ENCODE data around the gene CKS1B.

The CKS1B gene

DNA sequence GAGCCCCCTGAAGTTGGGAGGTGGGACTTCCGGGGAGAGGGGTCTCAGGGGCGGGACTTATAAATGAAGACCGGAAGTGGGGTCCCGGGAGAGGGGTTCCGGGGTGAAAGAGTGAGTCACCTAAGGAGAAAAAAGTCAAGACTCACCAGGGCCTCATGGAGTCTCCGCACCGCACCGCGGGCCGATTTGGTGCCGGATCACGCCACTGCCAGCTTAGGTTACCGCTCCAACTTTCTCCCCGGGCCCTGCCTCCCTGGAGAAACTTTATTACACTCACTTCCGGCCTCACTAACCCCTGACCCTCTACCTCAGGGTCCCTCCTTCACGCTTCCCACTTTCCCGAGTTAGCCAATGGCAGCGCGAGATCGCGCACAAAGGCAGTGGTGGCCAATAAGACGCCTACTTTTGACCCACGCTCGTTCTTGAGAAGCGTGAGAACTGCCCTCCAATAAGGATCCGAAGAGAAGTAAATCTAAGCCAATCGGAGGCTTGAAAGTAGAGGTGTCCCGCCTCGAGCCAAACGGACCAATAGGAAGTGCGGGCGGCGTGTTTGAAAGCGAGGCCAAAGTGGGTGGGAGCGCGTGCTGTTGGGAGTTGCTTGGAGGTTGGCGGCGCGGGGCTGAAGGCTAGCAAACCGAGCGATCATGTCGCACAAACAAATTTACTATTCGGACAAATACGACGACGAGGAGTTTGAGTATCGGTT lies at the start of gene CKS1B:
Gene CKS1B, plus strand, starts transcription at position 580 of the 706 bp plus-strand sequence. Its CDS starts 65 bp downstream, at position 645.
- peak; percentile 100 for DNase-seq (ENCODE audit: low read depth in 2 of 2)

DNA sequence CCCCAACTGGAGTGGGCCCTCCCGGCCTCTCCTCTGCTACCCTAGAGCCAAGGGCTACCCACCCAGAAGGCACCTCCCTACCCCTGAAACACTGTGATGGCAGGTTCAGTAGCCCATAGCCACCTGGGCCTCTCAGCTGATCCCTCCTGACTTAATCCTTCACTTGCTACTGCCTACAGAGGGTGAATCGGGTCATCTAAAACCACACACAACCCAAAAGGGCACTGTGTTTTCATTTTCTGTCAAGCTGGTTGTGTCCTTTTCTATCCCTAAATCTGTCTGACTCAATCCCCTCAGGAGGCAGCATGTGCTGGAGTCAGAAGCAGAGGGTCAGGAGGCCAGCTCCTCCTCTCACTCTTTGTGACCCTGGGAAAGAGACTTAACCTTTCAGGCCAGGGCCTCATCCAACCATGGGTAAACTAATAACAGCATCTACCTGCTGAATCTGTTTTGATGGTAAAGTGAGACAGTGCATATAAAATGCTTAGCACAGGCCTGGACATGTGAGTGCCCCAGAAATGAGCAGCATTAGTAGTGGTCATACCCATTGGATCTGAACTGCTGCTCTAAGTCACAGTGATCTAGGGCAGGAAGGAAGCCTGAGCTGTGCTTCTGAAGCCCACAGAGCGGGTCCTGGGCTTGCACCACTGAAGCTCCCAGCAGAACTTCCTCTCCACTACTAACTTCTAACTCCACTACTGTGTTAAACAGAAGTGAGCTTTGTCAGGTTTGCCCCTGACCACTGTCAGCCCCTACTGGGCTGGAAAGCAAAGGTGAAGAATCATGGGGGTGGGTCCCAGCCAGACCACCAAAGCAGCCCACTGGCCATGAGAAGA lies 48.9 kb upstream of the CKS1B start:
- no peak for DNase-seq (ENCODE audit: low read depth in 2 of 2)

DNA sequence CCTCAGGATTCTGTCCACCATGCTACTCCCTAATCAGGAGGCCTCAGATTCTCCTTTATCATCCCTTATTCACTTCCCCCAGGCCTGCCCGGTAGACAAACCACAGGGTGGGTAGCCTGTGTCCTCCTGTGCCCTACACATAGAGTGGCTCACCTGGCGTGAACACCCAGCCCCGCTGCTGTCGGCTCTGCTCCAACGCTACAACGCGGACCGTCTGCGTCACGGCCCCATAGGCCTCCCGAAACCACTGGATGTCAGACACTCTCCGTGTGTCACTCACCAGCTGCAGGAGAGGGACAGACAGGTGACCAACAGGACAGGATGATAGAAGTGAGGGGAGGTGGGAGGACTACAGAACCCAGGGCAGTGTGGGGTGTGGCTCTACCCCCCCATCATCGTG lies 48.3 kb upstream of the CKS1B start:
- no peak for DNase-seq (ENCODE audit: low read depth in 2 of 2)

DNA sequence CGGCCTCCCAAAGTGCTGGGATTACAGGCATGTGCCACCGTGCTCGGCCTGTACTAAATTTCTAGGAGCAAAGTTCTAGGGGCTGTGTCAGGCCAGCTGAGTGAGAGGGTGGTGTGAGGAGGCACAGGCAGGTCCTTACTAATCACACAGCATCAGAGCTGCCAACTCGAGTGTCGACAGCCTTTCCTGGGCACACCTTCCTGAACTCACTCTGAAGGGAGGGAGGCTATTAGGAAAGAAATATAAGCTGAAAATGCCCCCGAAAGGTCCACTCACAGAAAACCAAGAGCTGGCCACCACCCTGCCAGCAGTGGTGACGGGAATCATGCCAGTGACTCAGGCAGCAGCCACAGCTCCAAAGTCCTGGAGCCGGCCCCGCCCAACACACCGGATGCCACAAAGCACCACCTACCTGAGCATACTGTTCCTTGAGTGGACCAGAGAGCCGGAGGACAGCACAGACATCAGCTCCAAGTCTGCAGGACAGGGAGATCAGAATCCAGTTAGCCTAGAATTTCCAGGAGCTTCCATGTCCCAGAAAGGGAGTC lies 42.5 kb upstream of the CKS1B start:
- no peak for DNase-seq (ENCODE audit: low read depth in 2 of 2)

DNA sequence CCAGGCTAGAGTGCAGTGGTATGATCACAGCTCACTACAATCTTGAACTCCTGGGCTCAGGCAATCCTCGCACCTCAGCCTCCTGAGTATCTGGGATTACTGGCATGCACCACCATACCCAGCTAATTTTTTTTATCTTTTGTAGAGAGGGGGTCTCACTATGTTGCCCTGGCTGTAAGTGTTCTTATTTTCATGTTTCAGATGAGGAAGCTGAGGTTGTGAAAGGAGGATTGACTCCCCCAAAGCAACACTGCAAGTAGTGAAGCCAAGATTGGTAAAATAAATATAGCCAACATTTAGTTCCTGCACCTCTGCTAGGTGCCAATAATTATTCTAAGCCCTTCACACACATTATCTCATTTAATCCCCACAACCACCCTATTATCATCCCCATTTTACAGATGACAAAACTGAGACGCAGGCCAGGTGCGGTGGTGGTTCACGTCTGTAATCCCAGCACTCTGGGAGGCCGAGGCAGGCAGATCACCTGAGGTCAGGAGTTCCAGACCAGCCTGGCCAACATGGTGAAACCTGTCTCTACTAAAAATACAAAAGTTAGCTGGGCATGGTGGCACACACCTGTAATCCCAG lies 40.0 kb upstream of the CKS1B start:
- no peak for DNase-seq (ENCODE audit: low read depth in 2 of 2)

DNA sequence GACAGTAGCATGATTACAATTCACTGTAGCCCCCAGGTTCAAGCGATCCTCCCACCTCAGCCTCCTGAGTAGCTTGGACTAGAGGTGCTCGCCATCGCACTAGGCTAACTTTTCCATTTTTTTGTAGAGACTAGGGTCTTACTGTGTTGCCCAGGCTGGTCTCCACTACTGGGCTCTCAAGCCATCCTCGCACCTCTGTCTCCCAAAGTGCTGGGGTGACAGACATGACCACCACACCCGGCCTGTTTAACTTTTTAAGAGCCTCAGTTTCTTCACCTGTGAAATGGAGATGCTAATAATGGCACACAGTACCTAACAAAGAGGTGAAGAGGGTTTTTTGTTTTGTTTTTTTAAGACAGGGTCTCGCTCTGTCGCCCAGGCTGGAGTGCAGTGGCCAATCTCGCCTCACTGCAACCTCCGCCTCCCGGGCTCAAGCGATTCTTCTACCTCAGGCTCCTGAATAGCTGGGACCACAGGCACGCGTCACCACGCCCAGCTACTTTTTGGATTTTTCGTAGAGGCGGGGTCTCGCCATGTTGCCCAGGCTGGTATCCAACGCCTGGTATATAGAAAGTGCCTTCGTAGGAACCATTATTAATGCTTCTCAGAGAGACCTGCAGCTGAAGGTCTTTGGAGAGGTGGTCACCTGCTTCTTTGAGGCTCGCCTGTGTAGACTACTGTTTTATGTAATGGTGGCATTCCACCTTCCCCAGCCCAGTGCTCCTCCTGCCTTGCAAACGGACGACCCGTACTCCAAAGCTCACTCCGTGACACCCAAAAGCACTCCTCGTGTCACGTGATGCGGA lies 38.5 kb upstream of the CKS1B start:
- no peak for DNase-seq (ENCODE audit: low read depth in 2 of 2)

DNA sequence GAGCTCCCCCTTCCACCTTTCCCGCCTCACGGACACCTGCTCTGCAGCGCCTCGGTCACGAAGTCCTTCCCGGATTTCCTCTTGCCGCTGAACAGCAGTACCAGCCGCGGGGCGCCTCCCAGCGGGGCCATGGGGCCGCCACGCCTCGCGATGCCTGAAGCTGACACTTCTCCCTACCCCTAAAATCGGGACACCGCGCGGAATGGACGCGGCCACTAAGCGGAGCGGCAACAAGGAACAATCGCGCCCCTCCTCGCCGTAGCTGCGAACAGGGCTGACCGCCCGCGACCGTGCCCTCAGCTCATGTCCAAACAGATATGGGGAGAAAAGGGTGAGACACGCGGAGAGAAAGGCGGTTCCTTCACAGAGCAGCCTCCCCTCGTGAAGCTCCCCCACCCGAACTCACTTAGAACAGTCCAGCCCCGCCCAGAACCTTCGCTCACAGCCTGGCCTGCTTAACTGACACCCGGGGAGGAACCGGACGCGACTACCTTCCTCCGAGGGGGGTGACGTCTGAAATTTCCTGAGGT lies 37.9 kb upstream of the CKS1B start, which contains the start of gene PMVK:
Gene PMVK, minus strand, starts transcription at position 165 of the 530 bp plus-strand sequence. Its CDS starts 34 bp downstream, at position 131.
- DNase-seq (ENCODE audit: low read depth in 2 of 2) = peak; percentile 93 to 94

DNA sequence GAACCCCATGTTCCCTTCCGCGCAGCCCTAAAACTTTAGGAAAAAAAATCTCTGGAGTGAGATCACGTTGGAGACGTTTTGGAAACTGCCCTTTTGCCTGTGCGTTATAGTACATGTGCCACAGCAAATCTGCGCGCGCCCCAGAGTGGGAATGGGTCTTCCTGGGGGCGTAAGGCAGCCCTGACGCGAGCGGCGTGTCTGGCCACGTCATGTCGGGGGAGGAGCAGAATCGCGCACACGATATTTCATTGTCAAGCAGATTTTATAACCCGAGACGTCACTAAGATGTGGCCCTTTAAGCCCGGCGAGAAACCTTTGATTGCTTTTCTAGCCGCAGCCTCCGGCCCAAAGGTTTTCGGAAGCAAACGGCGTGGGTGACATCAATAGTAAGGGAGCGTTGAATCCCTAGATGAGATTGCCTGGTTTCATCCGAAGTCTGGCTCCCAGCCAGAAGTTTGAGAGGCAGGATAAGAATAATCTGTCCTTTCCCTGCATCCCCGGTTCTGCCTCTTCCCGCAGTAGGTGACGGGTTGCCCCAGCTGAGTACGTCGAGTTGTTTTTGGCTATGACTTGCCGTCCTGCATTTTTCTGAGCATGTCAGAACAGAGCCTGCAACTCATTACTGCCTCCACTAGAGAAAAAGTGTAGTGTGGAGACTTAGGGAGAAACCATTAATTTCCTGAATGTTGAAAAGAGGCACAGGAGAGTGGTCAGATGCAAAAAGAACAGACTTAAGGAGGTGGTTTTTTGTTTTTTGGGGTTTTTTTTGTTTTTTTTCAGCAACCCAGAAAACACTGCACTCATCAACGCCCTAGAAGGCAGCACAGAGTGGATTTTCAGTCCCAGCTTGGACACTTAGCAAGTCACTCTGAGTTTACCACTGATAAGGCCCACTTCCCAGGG lies 37.1 kb upstream of the CKS1B start:
- DNase-seq (ENCODE audit: low read depth in 2 of 2) = peak; percentile 88 to 89

DNA sequence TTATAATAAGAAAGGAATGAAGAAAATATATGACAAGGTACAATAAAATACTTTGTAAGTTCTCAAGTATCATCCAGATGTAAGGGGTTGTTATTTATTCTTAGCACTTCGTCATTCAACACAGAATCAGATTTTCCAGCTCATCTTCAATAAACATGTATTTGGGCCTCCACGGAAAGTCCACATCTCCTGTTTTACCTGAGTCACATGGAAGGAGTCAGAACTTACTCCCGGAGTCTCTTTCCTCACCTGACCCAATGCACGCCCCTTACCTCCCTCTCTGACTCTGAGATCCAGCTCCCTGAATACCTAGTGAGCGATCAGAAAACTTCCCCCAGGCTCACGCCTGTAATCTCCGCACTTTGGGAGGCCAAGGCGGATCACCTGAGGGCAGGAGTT lies 36.5 kb upstream of the CKS1B start:
- DNase-seq (ENCODE audit: low read depth in 2 of 2) = no peak

DNA sequence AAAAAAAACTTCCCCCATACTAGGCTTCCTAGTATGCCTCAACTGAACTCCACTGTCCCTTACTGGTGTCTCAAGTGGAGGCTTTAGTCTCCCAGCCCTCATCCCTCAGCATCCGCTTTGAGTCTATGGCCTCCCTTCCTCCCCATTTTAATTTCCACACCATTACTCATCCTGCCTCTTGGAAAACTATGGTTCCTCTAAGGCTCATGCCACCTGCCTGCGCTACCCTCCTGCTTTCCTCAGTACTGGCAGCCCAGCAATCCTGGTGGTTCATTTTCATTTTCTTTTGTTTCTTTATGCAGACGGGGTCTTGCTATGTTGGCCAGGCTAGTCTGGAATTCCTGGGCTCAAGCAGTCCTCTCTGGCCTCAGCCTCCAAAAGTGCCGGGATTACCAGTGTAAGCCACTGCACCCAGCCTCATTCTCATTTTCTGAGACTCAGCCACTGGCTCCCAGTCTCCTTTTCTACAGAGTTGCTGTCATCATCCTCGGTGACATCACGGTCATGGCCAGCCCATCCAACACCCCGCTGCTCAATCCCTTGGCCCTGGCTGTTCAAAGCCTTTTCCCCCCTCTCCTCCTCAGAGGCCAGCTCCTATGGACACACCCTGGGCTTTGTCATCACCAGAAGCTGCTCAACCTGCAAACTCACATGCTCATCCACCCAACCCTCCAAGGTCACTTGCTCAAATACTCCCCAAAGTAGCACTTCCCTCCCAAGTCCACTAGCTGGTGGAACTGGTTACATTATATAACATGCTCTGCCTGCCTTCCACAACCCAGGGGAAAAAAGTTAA lies 35.7 kb upstream of the CKS1B start:
- DNase-seq (ENCODE audit: low read depth in 2 of 2) = no peak

DNA sequence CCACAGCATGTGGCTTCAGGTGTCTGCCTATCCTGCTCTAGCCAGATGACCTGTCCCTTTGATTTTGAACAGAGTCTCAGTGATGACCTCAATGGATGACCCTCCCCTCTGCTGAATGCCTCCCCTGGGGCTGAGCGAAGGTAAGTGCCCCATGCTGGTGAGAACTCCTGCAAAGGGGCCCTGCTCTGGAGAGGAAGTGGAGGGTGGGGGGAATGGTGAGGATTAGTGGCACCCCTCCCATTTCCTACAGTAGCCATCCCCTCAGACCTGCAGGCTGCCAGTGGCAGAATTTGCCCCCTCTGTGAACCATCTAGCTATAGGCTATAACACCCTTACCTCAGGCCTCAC lies 34.3 kb upstream of the CKS1B start:
- no peak for DNase-seq (ENCODE audit: low read depth in 2 of 2)

DNA sequence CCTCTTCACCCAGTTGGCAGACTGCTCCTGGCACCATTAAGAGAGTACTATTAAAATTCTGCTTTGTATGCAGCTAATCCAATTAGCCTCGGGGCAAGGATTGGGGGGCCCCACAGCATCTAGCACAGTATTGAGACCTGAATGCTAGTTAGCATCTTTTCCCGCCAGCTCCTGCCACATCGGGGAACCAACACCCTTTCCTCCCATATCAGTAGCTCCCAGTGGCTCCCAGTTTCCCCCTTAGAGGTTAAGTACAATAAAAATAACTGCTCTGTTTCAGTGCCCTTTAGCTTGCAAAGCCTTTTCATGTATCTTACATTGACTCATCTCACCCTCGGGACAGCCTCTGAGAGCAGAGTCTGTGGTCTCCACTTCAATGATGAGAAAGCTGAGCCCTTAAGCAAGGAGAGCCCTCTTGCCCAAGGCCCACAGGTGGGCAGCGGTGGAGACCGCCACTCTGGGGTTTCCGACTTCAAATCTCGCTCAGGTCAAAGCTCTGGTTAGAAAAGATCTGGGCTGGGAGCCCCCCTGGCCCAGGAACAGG lies 33.8 kb upstream of the CKS1B start:
- DNase-seq (ENCODE audit: low read depth in 2 of 2) = no peak

DNA sequence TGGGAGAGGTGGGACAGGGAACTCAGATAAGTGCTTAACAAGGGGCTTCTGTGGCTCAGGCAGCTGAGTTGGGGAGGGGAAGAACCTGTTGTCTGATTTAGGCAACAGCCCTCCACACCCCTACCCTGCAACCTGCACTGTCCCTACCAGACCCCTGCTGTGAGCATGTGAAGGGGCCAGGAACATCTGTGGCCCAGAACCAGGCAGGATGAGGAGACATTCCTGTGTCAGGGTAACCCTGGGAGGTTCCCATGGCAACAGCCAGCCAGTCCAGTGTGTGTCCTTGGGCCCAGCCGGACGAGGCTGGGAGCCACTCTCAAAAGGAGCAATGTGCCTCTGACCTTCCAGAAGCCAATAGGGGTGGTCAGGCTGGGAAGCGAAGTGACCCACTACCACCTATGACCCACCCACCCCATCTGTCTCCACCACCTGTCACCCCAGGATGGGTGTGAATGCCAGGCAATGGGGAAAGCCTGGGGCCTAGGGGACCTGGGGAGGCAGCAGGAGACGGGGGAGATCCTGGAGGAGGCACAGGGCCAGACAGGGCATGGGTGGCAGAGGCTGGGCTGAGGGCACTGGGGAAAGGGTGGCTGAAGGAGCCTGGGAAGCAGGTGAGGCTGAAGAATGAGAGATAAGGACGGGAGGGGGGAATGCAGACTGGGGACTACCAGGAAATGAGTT lies 33.0 kb upstream of the CKS1B start:
- no peak for DNase-seq (ENCODE audit: low read depth in 2 of 2)

DNA sequence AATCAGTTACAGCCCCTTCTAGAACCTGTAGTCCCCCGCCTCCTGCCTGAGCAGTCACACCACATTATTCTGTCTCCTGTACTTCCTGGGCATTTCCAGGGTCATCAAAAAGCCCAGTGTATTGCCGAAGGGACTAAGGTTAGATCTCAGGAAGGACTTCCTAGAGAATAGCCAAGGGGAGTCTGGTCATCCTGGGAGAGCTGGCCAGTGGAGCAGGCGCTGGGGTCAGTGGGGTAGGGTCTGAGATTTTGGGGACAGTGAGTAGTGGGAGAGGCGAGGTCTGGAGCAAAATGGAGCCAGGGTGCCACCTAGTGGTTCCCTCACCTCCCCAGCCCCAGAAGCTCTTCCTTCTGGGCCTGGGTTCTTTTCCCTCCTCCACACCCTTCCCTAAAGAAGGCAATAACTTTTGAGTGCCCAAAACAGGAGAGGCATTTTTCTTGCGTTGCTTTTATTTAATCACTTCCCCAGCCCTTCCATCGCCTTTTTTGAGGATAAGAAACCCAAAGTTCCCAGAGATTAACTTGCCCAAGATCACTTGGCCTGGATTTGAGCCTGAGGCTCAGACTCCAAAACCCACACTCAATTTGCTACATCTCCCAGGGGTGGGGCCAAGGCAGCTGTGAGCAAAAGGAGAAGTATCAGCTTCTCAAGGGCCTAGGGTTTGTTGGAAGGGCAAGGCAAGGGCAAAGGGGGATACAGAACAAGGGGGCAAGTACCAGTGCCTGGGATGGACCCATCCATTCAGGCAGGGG lies 30.7 kb upstream of the CKS1B start:
- no peak for DNase-seq (ENCODE audit: low read depth in 2 of 2)

DNA sequence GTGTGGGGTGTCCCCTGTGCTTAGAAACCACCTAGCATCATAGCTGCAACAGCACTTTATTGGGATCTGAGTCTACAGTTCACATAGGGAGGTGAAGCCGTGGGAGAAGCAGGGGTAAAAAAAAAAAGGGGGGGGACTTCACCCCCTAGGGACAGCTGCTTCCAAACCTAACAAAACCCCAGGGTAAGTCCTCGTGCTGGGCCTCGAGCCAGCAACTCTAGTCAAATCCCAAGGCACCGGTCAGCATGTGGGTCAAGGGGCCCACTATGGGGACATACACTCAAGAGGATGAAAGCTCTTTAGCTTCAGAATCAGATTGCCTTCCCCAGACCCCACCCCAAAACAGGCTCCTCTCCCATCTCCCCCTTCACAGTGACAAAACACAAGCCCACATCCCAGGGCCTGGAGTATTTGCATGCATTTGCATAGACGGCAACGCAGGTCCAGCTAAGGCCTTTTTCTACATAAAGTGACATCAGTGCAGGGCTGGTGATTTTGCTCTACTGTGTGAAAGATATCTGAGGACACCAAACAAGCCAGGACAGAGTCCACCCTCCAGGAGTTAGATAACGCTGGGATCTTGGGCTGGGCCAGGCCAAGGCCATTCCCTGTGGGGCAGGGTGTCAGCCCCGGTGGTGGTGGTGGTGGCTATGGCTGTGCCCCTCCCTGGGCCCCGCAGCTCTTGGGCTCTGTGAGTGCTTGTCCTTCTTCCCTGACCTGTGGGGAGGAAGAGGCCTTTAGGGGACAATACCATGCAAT lies 29.9 kb upstream of the CKS1B start:
- DNase-seq (ENCODE audit: low read depth in 2 of 2) = no peak

DNA sequence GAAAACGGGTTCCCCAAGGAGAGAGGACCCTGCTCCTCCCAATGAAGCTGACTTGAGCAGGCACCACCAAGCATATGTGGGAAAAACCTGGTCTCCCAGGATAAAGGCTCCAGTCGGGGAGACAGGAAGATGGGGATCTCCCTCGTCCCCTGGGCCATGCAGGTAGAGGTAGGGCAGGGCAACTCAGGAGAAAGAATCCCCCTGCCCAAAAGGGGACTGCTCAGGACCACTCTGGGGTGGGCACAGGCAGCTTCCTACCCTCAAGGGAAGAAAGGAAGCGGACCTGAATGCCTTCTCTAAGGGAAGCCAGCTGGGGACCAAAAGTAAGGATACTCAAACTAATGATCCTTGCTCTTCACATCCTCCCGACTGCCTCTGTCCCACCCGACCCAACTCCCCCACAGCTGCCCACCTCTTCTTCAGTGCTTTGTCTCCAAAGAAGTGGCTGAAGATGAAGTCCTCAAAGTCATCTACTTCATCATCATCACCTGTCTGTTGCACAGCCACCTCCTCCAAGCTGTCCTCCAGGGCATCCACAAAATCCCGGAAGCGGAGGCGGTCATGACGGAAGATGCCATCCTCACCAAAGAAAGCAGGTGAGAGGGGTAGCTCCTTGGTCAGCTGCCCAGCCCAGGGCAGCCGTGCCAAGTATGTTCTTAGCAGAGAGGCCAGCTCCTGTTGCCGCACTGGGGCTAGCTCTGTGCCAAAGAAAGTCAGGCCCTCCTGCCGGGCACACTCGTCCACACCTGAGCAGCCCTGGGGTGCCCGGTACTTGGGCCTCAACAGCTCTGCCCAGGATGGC lies 29.1 kb upstream of the CKS1B start:
- no peak for DNase-seq (ENCODE audit: low read depth in 2 of 2)
